GM12865 (cell line): ENCODE measurements around the gene DNAH7.

ENCODE experiments used
- DNase-seq: peaks from one replicate; pipeline ENCODE4 v3.0.0; 2010; ENCODE audit warnings: low read depth
- H3K4me3 ChIP-seq: 2 replicates; pipeline ENCODE4 v1.5.1; 2011; ENCODE audit warnings: mild to moderate bottlenecking, low read depth, low read length, control low read depth
- CTCF ChIP-seq: IDR thresholded peaks from 2 replicates; pipeline ENCODE4 v1.5.1; 2011; ENCODE audit warnings: low read length, control low read depth, low read depth, inconsistent platforms; ENCODE audit not compliant: insufficient read depth; ENCODE audit errors: missing control alignments

The DNAH7 gene

DNA sequence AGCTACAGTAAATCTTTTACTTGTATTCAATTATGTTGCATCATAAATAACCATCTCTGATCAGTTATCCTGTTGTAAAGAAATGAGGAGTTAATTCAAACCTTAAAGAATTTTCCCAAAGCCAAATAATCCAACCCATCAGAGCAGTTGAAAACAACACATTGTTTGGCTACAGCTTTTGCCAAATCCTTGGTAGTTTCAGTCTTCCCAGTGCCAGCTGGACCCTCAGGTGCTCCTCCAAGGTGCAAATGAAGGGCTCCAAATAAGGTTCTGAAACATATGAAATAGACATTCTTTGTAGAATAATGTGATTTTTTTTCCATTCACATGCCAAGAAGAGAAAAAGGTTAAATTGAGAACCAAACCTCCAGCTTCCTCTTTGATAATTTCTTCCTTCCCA is 158.7 kb downstream of the DNAH7 start:
- DNase-seq = no peak
- no peak for TF ChIP-seq CTCF

DNA sequence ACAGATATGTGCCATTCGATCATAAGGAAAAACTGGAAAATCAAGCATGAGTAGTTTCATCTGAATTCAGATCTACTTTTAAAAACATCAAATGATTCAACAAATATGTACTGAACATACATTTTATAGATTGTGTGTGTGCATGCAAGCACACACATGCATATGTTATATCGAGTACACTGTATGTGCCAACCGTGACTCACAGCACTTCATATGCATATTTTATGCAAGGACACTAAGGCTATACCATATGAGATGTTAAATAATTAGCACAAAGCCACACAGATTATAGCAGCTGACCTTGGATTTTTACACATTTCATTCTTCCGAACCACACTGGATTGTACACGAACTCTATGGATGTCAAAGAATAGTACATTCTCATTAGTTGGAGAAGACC is 161.2 kb downstream of the DNAH7 start:
- H3K4me3 ChIP-seq = no peak overlapping the region
- DNase-seq = no peak
- no peak for TF ChIP-seq CTCF

More for the DNA sequence above, 158.7 kb downstream of the DNAH7 start:
- H3K4me3 ChIP-seq = no peak overlapping the region

DNA sequence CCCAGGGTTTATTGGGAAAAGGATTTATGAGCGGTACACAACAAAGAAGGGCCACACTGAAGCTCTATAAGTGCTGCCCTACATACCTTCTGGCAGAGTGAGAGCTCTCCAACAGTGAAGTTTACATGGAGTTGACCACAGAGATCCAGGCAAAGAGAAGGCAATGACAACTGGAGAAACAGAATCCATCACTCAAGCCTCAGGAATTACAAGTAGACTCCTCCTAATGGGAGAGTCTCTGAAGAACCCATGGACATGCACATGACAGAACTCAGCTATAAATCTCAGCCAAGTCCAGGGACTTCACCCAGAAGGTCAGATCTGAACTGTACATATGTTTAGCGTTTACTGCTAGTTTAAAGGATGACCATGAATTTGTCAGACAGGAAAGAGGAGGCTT is 164.7 kb downstream of the DNAH7 start:
- no peak for DNase-seq
- no peak overlapping the region for H3K4me3 ChIP-seq
- no peak for TF ChIP-seq CTCF

GRCh38 chr2:195902857-195903256 is 165.8 kb downstream of the DNAH7 start:
- DNase-seq = no peak
- TF ChIP-seq CTCF = no peak
- no peak overlapping the region for H3K4me3 ChIP-seq

DNA sequence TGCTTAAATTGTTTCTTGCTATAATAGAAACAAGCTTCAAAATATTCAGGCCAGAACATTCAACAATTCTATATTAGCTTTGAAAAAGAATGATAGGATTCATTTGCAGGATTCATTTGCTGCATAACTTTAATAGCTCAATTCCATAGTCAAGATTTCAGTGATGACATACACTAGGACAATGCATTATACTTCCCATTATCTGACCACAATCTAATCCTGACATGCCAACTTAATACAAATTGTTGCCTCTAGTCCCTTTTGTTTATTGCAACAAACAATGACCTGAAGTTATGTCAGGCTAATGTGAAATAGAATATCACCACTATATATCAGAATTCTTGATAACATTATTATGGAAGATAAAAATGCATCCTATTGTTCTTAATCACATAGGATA is 169.4 kb downstream of the DNAH7 start:
- no peak for DNase-seq
- no peak overlapping the region for H3K4me3 ChIP-seq
- no peak for TF ChIP-seq CTCF

GRCh38 chr2:195898505-195899191 is 170.0 kb downstream of the DNAH7 start:
- DNase-seq = no peak
- no peak overlapping the region for H3K4me3 ChIP-seq
- no peak for TF ChIP-seq CTCF

- no peak for DNase-seq
- no peak overlapping the region for H3K4me3 ChIP-seq
- TF ChIP-seq CTCF = no peak
Observed at GRCh38 chr2:195891081-195891480, 177.6 kb downstream of the DNAH7 start.
